GM19397 (cell line): ENCODE measurements around the gene C17orf113.
"Not testable (repeated sequence)": the region's sequence is repeated elsewhere in the genome, so short reads cannot be mapped to it uniquely, and the experiment has no call there.

Experiments used
- ATAC-seq: cut with Tn5 transposase; IDR thresholded peaks from one replicate; pipeline ENCODE4 v1.9.1; 2021; ENCODE audit warnings: mild to moderate bottlenecking, moderate library complexity; ENCODE audit not compliant: unreplicated experiment

C17orf113 gene

DNA sequence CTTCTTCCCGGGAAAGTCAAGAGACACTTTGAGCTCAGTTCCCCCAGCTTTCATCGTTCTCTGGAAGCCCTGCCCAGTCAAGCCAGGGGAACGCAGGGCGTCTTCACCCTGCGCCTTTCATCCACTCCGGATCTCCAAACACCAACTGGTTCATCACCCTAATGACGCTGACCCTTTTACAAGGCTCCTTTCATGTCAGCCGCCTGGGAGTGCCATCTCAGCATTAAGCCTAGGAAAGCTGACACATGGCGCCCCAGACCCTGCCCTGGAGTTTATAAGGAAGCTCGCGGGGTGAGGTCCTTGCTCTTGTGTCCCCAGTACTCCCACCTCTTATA lies 32.6 kb downstream of the C17orf113 start:
- ATAC-seq, result no peak

DNA sequence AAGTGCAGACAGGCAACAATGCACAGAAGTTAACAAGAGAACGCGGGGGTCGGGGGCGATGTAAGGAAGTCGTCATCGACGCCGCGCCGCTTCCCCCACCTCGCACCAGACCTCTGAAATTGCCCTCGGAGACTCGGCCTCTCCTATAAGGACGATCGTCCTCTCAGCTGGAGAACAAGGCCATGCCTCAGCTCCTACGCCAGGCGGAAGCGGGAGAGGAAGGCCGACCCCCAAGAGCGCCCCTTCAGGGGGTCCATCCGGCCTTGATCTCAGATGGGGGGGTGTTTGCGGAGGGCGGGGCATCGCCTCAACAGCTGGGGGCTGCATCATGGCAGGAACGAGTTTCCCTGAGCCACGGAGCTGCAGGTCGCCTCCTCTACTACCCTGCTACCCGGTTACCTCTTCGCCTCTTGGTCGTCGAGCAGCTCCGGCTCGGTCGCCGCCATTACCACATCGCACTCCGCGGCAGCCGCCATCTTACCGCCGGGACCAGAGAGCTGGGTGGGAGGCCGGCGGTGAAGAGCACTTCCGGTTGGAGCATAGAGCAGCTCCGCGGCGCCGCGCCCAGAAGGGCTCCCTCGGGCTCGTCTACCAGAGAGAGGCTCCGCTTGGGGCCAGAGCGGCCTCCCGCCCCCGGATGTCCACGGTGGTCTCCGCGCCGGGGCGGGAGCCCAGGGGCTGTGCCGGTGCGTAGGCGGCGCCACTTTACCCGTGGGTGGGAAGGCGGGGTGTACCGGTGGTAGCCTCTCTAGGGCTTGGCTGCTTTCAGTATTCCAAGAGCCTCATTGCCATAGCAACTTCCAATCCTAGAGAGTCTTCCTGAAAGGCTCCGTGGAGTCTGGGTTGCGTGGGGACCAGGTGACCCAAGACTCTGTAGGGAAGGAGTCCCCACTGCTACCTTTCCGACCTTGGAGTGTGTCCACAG lies 33.2 kb downstream of the C17orf113 start, which contains the start of gene DNAJC7:
Gene DNAJC7, minus strand, starts transcription at position 499 of the 925 bp plus-strand sequence. Its CDS starts 23 bp downstream, at position 476.
- peak; percentile 82 for ATAC-seq

DNA sequence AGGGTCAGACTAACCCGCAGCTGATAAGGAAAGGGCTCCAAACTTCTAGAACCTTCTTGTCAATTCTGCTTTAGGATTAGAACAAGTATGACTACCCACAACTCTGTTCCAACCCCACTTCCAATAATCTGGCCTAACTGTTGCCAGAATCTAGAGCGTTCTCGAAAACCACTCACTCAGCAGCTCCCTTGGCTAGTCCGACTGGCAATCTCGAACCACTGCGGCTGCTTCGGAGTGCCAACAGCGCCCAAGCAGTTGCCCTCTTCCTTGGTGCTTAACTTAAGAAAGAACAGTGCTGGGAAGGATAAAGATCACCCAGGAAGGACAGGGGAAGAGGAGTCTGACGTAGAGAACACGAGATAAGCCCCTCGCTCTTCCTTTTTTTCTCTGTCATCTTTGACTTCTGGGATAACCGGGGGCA lies 34.0 kb downstream of the C17orf113 start:
- no peak for ATAC-seq

DNA sequence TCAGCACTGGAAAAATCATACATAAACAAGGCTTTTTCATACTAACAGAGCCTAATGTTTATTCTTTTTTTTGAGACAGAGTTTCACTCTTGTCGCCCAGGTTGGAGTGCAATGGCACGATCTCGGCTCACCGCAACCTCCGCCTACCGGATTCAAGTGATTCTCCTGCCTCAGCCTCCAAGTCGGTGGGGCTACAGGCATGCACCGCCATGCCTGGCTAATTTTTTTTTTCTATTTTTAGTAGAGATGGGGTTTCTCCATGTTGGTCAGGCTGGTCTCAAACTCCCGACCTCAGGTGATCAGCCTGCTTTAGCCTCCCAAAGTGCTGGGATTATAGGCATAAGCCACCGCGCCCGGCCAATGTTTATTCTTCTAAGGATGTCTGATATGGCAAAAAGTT lies 36.7 kb downstream of the C17orf113 start:
- ATAC-seq, result not testable (repeated sequence)

DNA sequence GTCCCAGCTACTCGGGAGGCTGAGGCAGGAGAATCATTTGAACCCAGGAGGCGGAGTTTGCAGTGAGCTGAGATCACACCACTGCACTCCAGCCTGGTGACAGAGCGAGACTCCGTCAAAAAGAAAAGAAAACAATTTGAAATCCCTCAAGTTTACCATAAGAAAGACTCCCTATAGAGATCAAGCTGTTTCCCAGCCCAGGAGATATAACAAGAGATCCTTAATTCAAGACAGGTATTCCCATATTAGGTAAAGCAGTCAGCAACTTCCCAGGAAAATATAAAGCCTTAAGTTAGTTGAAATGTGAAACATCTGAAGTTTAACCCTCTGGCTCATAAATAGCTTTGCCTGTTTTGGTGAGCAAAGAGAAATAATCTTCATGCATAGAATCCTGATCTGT lies 38.0 kb downstream of the C17orf113 start:
- not testable (repeated sequence) for ATAC-seq

DNA sequence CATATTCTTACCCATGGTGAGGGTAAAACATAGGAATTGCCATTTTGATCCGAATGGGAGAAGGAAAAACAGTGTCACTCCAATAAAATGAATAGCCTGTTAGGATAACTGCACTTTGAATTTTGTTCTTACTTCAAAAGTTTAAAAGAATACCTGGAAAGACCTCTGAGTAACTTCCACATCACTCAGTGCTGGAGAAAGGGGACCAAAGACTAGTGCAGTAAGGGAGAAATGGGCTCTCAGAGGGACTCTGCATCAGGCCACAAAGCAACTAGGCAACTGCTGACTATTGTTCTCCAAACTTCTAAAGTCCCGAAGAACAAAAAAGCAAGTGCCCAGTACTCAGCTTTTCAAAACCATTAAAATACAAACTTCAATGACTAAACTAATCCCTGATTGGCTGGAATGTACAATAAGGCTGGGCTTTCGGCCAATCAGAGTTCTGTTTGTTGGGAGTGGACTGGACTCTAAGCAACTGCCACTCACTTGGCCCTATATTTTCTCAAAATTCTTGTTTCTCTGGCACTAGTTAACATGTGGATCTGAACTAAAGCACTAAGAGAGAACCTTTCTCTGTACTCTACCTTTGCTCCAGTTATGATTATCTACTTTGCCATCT lies 39.4 kb downstream of the C17orf113 start:
- ATAC-seq, result no peak

DNA sequence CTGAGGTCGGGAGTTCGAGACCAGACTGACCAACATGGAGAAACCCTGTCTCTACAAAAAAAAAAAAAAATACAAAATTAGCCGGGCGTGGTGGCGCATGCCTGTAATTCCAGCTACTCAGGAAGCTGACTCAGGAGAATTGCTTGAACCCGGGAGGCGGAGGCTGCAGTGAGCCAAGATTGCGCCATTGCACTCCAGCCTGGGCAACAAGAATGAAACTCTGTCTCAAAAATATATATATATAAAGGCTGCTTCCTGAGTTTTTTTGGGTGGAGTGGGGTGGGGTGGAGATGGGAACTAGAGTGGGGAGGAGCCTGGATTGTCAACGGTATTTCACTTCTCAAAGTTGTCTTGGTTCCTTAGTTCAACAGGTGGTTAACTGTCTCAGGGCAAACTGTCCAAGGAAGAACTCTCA lies 40.1 kb downstream of the C17orf113 start:
- not testable (repeated sequence) for ATAC-seq

DNA sequence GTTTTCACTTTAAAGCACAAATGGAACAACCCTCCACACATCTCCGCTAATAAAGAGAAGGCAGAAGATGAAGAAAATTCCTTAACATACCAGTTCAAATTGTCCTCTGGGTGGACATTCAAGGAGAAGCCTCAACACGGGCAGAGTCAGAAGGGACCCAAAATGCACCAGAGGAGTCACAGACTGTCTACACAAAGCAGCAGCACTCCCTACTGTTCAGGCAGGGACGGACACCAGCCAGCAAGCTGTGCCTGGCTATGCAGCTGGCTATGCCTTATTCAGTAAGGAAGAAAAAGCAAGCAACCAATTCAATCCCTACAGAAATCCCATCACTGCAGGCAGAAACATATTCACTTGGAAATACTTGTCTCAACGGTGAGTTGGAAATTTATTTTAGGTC lies 41.2 kb downstream of the C17orf113 start:
- no peak for ATAC-seq

DNA sequence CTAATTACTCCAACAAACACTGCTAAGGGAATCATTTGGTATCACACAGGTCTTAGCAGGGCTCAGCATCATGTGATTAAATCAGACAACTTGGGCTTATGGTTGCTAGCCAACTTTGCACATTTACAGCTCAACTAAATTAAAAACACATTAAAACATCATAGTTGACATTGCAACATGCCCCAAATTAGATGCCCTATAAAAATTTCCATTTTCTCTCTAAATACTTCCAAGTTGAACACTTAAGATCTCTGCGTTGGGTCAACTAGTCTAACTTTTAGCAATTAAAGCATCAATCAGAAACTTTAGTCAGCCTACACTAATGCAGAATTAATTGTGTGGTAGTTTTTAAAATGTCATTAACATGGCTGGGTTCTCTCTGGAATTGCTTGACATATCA lies 45.2 kb downstream of the C17orf113 start:
- ATAC-seq, result no peak

DNA sequence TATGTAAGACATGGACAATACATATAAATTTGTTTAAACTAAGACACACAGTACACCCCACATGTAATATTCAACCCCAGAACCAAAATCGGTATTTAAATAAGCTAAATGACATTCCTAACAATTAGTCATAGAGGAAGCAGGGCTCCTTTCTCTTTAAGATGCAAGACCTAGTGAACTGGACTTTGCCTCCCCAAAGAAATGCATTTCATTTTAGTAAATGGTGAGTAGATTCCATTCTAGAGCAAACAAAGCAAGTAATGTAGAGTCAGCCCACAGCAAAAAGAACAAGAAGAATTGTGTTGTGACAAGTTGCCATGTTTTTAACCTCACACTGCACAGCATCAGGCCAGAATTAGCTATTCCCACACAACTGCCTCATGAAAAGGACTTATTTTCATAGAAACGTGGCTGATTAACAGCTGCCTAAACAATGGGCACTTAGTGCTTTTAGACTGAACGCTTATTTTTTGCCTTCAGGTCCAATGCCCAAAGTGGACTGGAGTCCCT lies 47.6 kb downstream of the C17orf113 start:
- ATAC-seq, result no peak

DNA sequence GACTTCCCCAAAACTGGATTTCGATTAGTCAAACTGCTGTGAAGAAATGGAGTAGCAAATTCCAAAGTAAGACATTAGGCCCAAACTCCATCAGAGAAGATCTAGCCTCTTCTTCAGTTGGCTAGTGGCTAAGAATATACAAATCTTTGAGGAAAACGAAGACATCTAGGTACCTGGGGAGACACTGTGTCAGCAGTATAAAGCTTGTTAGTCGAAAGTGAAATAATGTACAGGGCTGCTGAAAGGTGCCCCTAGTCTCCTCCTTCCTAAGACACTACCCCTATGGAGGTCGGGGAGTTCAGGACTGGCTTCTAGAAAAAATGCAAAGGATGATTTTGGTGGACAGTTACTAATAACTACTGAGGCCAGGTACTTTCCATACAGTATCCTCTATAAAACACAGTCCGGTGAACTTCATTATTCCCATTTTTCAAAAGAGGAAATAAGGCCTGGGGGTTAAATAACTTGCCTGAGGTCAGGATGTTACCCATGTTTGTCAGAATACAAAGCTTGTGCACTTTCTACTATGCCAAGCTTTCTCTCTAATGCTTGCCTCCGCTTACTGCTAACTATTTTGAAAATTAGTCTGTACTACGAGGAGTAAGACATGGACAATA lies 48.1 kb downstream of the C17orf113 start:
- ATAC-seq, result no peak

DNA sequence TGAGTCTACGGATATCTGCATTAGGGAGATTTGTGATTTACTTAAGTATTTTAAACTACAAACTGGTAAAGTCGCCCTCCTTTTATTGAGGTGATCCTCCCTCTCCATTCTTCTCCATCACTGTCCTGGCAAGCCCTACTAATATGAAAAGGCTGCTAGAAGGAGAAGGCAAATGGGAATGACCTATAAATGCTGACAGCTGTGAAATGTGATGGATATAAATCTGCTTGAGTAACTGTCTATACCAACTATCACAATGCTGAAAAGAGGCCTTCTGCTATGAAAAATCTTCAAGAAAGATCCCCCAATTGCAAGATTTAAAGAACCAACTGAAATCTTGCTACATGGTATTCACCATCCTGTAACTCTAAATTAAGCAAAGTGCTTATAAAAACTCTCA lies 48.7 kb downstream of the C17orf113 start:
- ATAC-seq, result no peak

DNA sequence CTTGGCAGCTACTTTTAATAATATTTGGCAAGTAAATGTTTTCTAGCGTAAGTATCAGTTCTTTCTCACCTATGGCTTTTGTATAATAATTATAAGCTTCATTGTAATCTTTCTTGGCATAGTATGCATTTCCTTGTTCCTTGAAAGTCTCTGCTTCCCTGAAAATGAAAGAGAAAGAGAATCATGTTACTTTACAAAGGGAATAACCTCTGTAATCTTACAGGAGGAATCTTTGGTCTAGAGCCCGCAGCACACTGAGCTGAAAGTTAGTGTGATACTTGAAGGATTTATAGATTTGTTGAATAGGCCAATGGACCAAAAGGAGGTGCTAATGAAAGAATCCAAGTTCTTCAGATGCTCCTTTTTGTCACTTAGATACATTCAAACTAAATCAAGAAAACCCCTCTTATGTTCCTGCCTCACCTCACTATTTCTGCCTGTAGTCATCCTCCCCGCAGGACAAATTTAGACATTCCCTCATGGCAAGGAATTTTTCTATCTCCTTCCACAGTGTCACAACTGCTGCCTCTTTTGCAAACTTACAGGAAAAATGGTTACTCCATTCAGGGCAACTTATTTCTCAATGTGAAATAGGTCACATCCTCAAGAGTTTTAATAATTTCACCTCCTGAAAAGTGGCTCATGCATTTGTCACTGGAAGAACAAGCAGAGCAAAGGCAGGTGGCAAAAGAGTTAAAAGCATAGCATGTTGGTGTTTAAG lies 49.8 kb downstream of the C17orf113 start:
- no peak for ATAC-seq

DNA sequence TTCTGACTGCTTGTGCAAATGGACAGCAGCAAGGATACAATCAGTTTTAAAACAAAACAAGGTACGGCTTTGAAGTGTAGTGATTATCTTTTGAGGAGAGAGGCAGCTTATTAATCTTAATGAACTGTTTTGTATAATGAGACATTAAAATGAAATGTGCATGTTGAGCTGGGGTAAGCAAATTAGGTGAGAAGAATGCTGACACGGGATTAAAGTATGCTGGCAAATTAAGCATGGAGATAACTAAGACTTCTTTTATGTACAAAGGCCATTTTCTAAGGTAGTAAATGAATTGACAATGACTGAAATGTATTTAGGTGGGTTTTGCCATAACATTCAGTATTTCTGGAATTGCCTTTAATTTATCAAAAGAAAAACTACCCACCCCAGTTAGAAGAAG lies 51.9 kb downstream of the C17orf113 start:
- ATAC-seq, result no peak

DNA sequence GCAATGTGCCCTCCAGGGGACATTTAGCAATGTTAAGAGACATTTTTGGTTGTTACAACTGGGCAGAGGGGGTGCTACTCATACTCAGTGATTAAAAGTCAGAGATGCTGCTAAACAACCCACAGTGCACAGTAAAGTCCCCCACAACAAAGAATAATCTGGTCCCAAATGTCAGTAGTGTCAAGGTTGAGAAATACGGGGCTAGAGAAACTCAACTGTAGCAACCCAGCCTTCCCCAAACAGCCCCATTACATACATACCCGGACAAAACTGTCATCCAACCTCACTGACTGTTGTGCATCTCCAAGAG lies 53.6 kb downstream of the C17orf113 start:
- ATAC-seq, result no peak

DNA sequence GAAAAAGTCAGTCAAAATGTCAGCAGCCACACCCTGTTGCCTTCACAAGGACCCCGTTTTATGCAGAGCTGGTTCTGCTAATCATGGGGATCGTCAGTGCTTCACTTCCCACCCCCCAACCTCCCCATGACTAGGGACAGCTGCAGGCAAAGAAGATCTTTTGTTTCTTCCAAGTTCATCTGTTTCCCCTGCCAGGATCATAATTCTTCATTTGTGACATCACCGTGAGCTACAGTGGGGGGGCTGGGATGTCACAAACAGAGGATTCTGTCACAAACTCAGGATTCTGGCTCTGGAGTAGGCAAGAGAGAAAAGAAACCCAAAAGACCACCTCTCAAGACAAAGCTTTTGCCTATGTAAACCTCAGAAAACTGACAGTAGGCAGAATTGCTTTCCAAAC lies 57.8 kb downstream of the C17orf113 start:
- ATAC-seq, result no peak

DNA sequence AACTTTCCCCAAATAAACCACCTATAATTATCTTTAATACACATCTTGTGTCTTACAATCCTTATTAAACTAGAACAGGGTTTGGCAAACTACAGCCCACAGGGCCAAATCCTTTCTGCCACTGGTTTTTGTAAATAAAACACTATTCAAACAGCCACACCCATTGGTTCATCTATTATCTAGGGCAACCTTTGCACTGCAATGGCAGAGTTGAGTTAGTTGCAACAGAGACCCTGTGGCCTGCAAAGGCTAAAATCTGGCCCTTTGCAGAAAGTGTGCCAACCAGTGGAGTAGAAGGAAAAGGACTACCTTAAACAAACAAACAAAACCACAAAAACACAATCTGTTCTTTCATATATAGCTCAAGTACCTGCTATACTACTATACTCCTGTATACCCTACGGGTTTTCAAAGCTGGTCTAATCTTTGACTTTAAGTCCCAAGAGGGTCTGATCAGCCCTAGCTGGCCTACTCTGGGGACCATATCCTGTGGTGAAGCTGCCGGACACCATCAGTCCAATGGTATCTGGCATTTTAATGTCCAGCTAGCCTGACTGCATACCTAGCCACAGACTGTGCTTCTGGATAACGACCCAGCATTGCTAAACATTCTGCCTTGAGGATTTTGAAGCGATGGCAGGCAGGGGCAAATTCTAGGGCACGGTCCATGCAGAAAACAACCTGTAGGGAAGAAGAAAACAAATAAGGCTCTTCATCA lies 60.5 kb downstream of the C17orf113 start:
- no peak for ATAC-seq

DNA sequence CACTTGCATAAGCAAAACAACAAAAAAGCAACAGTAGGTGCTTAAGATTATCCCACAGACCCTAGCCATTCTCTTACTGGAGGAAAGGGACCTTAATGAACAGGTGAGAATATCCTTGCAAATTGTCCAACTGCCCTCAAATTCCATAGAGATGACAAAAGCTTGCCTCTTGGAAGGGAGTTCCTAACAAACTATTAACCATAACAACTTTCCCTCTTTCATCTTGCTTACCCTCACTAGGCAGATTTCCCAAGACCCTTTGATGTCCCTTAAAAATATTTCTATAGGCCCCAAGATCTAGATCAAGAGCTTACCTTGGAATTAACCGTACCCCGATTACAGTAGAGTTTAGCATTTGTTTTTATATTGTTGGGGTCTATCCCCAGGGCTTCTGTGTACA lies 62.0 kb downstream of the C17orf113 start:
- no peak for ATAC-seq
